Ureter (tissue), 1 donor: Measurements from ENCODE around the gene SPSB3. TPM values are rescaled to one million over a fixed set of nuclear protein-coding genes. Genes with fewer than 3 reads are reported as not detected.

Experiments used
- DNase-seq: peaks from one replicate; pipeline ENCODE4 v3.0.0-alpha.2; 2020; ENCODE audit warnings: low spot score
- total RNA-seq: library from RNA; stranded (reverse); gene quantifications from one replicate; pipeline ENCODE4 v1.2.4, GENCODE V29; 2023
- donor health status: DM: yes; HTN: yes; CAD: no.

SPSB3 gene
- total RNA-seq, 1 donor from 2014 or later = 39.2 TPM

DNA sequence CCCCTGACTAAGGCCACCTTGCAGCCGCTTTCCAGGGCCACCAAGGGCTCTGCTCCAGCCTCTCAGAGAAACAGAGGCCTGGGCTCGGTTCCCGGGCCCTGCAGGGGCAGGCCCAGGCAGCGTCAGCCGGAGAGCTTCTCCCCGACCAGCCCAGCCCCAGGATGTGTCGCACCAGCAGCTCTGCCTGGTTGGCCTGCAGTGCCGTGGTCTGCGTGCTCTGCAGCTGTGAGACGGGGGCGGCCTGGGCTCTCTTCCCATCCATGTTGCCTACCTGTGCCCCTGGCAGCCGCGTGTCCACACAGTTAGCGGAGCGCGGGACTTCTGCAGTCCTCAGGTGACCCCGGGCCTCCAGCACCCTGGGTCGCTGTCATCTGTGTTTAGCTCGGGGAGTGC, 6.3 kb upstream of the SPSB3 start:
- no peak for DNase-seq

DNA sequence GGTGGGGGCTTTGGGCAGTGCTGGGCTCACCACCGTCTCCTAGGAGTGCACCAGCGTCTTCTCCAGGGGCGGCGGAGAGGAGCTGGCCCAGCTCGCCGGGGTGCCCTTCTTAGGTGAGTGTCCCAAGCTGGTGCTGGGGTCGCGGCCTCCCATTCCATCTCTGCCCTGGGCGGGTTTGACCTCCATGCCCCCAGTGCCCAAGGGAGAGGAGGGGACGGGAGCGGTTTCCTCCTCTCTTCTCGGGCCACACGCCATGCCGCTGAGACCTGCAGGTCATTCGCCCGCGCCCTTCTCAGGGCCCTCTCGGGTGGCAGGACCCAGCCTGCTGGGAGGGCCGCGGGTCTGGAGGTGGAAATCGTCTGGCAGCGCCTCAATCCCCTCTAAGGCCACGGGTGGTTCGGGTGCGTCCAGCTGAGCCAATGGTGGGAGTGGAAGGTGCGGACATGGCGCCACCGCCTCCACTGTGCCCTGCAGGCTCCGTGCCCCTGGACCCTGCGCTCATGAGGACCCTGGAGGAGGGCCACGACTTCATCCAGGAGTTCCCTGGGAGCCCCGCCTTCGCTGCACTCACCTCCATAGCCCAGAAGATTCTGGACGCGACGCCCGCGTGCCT, 5.8 kb upstream of the SPSB3 start:
- DNase-seq = no peak

DNA sequence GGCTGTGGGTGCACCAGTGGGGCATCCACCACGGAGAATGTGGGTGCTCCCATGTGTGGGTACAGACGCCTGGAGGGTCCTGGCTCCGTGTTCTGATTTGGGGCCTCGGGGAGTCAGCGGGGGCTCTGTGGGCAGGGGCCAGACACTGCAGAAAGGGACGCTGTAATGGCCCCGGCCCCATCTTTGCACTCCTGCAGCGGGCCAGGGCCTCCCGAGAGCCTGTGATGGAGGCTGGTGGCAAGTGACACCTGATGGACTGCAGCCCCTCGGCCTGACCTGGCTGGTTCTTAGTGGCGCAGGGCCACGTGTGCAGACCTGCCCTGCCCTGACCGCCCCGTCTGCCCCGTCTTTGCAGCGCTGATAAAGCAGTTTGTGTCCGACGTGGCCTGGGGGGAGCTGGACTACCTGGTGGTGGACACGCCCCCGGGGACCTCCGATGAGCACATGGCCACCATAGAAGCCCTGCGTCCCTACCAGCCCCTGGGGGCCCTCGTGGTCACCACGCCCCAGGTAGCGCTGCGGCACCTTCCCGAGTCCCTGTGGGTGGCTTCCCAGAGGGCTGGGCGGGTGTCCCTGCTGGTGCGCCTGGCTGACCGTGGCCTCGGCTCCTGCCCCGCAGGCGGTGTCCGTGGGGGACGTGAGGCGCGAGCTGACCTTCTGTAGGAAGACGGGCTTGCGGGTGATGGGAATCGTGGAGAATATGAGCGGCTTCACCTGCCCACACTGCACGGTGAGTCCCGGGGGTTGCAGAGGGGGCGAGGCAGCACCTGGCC, 5.1 kb upstream of the SPSB3 start:
- DNase-seq = no peak

DNA sequence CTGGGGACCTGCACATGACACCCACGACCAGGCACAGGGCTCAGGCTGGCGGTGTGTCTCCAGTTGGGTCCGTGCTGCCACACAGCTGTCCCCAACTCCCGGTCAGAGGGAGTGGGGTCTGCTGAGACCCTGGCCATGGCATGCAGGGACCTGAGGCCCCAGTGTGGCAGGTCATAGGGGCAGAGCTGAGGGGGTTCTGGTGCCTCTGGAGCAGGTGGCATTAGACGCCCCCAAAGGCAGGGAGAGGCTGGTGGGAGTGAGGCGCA, 4.6 kb upstream of the SPSB3 start:
- no peak for DNase-seq

DNA sequence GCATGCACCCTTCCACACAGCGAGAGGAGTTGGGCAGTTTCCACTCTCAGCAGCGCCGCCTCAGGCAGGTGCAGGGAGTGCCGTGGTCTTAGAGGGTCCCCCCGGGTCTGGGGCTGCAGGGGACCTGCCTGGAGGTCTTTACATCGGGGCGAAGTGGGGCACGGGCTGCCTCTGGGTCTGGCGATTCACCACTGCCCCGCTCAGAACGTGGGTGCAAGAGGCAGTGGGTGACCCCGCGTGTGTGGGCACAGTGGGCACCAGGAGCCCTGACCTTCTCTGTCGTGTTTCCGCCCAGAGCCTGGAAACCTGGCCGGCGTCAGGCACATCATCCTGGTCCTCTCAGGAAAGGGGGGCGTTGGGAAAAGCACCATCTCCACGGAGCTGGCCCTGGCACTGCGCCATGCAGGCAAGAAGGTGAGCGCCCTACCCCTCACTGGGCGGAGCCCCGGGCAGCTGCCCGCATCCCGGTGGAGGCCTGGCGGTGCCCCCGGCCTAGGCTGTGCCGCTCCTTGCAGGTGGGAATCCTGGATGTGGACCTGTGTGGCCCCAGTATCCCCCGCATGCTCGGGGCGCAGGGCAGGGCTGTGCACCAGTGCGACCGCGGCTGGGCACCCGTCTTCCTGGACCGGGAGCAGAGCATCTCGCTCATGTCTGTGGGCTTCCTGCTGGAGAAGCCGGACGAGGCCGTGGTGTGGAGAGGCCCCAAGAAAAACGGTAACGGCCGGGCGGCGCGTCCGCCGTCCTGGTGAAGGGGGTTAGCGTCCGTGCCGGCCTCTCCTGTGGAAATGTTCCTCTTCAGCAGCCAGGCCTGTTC, 4.1 kb upstream of the SPSB3 start:
- peak; percentile 41 for DNase-seq

DNA sequence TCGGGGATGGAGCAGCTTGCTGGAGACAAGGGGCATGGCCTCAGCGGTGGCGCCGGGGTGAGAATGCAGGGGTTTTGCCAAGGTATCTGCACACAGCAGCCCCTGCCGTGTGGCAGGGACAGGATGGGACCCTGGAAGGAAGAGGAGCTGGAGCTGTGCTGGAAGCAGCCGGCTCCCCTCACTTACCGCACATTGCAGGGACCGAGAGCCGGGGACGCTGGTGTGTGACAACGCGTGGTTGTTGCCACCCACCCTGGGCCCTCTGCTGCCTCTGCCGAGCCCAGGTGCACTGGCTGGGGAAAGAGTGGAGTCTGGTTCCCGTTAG, 3.4 kb upstream of the SPSB3 start:
- DNase-seq = no peak

DNA sequence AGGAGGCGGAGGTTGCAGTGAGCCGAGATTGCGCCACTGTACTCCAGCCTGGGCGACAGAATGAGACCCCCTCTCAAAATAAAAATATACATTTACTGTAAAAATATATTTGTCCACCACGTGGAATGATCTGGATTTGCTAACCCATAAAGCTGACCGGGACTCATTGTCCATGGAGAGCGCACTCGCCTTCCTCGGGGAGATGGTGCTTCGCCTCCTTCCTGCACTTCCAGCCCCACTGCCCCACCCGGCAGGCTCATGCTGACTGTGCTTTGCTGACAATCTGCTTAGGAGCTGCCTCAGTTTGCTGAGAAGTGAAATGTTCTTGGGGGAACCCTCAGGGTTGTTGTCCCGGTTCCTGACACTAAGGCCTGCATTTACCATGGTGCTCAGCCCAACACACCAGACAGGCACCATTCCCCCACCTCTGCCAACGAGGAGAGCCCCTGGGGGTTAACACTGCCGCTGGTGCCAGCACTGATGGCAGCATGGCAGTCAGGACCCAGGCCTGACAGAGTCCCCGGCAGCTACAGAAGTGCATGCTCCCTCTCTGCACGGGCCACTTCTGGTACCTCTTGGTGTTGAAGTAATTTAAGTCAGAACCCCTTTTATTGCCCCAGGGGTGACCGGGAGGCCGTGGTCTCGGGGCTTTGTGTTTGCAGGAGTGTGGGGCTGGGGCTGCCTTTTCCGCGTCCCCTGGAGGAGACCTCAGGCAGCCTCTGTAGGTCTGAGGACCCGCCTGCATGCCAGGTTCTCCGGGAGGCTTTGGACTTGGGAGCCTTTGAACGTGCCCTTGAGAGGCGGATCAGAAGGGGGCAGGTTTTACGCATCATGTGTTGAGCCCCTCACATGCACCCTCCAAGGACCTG, 2.8 kb upstream of the SPSB3 start:
- peak; percentile 44 for DNase-seq

DNA sequence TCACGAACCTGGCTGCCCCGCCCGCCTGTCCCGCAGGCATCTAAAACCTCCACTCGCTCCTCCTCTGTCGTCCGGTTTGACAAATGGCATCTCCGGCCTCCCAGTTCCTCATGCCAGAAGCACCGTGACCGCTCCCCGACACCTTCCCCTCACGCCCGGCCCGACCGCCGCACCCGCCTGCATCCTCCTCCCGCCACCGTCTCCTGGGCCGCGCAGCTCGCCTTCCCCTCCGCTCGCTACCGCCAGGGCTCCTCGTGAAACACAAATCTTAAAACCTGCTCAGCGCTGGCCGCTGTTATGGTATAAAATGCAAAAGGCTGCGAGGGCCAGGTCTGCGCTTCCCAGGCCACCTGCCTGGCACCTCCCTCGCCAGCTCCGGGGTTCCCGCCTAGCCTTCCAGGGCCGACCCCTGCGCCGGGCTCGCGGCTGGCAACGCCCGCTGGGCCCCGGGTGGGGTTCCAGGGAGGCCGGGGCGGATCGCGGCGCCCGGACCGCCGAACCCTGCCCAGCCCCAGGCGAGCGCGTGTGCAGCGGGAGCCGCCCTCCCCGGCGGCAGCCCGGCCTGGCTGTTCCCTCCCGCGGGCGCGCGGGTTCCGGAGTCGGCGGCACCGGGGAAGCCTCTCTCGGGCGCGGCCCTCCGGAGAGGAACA, 488 bp downstream of the SPSB3 start:
- no peak for DNase-seq

DNA sequence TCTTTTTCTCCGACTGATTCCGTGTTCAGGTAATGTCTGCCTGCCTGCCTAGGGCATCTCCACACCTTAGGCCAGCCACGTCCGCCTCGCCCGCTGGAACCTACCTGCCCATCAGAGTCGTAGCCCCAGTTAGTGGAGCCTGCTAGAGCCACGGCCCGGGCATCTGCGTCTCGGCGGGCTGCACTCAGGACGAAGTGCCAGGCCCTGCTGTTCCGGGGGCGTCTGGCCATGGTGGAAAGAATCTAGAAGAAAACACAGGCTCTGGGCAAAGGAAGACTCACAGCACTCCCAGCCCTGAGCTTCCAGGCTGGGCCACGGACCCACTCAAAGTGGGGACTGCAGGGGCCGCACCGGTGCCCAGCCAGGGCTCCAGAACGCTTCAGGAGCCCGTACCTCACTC, 1.1 kb downstream of the SPSB3 start:
- no peak for DNase-seq

DNA sequence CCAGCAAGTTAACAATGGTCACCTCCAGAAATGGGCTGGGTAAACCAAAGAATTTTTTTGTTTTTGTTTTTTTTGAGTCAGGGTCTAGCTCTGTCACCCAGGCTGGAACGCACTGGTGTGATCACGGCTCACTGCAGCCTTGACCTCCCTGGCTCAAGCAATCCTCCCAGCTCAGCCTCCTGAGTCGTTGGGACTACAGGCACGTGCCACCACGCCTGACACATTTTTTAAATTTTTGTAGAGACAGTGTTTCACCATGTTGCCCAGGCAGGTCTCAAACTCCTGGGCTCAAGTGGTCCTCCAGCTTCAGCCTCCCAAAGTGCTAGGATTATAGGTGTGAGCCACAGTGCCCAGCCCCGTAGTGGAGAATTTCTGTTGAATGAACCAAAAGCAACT, 1.7 kb downstream of the SPSB3 start:
- DNase-seq = no peak

DNA sequence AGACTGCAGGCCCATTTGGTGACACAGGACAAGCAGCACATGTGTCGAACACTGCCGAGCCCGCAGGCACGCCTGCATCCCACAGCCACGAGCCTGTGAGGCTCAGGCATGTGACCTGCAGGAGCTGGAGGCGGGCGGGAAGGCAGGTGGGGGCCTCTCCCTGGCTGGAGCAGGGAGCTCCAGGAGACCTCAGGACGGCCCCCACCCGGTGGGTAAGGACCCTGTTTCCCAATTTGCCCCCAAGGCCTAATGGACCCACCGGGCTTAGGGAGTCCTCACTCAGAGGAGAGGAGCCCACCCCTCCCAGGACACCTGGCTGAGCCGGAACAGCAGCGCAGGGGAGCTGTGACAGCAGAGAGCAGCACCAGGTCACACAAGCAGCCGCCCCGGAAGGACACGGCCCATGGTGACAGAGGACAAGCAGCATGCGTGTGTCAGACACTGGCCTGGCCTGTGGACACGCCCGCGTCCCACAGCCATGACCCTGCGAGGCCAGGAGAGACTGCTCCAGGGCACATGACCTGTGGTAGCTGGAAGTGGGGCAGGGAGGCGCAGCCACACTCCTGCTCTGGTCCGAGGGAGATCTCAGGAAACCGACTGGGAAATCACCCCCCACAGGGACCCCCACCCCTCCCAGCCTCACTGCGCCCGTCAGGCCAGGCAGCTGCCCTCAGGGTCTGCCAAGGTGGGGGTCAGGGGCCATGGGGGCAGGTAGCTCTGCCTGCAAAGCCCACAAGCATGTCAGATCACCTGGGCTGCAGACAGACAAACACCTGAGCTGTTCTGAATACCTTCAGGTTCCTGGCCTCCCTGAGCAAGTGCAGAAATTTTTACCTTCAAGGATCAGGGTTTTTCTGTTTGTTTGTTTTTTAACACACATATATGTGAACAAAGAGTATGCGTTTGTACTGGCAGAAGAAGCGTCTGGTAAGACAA, 2.4 kb downstream of the SPSB3 start:
- DNase-seq = no peak

DNA sequence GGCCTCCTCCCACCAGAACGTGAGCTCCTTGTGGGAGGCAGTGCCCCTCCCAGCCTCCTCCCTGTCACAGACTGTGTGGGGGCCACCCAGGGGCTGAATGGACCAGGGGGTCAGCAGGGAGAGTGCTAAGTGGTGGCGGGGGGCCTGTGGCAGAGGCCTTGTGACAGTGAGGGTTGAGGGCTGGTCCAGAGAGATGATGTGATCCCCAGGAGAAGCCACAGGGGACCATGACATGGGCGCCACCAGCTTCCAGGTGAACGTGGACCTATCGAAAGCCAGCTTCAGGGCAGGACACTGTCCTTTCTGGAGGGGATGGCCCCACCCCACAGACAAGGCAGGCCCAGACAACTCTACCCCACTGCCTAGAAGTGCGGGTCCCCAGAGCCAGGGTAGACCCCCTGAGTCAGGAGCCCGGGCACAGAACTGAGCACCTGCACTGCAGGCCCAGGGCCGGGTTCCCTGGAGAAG, 3.1 kb downstream of the SPSB3 start:
- DNase-seq = no peak

DNA sequence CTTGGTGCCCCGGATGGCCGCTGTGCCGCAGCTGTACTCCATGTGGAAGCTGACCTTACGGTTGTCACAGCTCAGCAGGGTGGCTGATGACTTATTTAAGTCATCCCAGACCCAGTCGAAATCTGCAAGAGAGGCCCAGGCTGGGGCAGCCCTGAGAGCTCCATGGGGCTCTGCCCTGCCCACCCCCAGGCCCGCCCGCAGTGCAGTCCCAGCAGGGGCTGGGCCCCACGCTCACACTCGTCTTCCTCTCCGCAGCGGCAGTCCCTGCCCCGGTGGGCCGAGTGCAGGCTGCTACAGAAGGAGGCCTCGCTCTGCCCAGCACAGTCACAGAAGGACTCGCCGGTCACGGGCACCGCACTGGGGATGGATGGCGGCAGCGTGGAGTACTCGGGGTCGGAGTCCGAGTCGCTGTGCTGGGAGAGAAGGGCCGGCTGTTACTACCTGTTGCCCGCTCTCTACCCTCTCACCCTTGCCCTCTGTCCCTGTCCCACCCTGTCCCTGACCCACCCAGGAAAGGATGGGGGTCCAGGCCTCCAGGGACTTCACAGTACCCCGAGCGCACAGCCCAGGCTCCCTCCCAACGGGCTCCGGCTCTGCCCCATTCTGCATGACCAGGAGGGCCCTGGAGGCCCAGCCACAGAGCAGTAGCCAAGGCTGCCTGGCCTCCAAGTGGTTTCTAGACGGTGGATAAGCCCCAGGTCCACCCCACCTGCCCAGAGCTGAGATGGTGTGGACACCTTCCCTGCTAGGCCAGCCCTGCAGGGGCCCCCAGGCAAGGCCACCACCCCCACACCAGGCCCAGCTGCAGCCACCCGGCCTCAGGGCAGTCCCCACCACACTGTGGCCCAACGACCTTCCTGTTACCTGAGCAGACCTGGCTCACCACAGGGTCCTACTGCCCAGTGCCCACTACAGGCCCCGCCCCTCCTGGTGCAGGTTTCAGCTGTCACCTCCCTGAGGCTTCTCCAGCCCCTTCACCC, 3.9 kb downstream of the SPSB3 start:
- no peak for DNase-seq

DNA sequence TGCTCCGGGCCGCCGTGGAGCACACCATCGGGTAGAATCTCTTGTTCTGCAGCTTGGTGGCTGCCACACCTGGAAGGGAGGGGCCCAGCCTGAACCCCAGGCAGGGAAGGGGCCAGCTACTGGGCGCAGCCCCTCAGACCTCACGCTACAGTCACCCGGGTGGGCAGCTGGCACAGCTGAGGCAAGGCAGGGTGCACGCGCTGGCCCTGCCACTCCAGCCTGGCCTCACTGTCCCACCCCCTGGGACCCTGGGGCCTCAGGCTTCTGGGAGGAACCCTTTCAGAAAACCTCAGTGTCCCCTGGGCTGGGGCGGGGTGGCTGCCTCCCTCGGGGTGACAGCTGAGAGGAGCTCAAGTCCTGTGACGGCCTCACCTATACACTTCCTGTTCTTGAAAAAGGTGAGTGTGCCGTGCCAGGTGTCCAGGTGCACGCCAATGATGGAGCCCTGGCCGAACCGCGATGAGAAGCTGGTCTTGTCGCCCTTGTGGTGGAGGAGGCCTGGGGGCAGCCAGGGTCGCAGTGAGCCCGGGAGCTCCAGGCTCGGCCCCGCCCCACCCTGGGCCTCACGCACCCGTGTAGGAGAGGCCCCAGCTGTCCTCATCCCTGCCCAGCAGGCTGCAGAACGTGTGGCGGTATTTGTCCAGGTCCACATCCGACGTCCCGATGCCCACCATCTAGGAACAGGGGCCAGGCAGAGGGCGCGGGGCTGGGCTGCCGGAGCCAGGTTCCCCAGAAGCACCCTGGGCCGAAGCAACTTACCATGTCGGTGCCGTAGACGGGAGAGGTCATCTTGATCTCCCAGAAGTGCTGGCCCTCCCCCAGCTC, 4.8 kb downstream of the SPSB3 start:
- no peak for DNase-seq

DNA sequence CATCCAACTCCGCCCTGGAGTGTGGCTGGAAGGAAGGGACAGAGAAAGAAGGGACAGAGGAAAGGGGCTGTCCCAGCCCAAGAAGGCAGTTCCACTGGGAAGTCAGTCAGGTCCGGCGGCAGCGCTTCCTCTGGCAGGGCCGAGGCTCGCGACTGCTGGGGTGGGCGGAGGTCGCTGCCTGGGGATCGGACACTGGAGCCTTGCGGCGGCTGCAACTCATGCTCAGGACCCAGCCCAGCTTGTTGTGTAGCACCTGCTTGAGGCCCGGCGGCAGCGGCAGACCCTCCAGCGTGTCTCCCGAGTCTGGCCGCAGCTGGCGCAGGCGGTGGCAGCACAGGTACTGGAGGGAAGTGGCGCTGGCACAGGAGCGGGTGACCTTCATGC, 5.4 kb downstream of the SPSB3 start:
- no peak for DNase-seq

DNA sequence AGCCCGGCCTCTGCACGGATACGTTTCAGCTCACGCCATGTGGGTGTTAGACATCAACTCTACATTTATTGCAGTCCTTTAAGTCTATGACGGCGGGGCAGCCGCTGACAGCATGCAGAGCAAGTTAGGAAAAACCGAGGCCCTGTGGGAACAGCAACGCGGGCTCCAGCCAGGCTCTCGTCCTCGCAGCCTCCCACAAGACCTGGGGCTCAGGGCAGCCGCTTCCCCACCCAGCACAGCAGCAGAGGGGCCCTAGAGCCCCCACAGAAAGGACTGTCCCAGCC, 5.8 kb downstream of the SPSB3 start:
- DNase-seq = no peak

DNA sequence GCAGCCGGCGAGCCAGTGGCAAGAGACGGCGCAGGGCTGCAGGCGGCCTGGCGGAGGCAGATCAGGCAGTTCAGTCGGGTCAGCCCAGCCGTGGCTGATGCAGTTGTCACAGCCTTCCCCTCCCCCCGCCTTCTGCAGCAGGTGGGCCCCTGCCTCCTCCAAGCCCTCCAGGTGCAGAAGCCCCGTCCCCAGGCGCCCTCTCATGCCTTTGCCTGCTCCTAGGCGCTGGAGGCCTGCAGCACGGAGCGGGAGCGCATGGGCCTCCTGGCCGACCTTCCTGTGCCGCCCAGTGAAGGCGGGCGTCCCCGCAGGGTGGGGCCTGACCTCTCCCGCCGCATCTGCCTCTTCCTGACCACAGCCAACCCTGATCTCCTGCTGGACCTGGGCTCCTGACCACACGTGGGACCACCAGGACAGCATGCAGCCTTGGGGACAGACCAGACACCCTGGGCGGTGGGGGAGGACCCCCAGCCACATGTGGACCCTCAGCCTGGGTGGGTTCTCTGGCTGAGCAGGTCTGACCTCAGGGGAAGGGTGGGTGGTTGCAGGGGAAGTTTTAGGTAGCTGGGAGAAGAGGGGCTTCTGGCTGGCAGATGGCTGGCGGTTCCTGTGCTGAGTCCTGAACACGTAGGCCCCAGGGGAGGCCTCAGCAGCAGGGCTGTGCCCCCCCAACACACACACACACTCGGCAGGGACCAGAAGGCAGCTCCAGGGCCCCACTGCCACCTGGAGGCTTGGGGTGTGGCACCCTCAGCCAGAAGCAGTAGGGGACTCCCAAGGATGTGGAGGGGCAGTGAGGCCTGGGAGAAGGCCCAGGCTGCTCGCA, 6.3 kb downstream of the SPSB3 start:
- no peak for DNase-seq
